HepG2 (cell line): ENCODE results near the gene PLPPR3. TPM values are rescaled to one million over a fixed set of nuclear protein-coding genes. Genes with fewer than 3 reads are reported as not detected.

Experiments
- ATAC-seq: fragments of 200-7000 bp; cut with Tn5 transposase; 3 replicates; pipeline ENCODE4 v1.9.1; 2020; ENCODE audit warnings: mild to moderate bottlenecking, moderate library complexity
- BruUV-seq: library from RNA; stranded (reverse); fragments of 400-500 nt; replicated peaks from 2 replicates; lab custom pipeline; 2021; lab: Mats Ljungman, UMichigan
- CTCF ChIA-PET: fragments of 300-600 bp; formaldehyde crosslinking; extraction: SDS; loops from one replicate; lab custom pipeline; 2021; ENCODE audit warnings: low total read pairs, inconsistent platforms, low intra/inter-chr PET ratio; lab: Yijun Ruan, JAX
- POLR2A ChIA-PET: fragments of 350-600 bp; sonication (Branson Sonifier 250); formaldehyde crosslinking; loops from one replicate; lab custom pipeline; 2020; ENCODE audit warnings: antibody characterized with exemption, inconsistent platforms; lab: Yijun Ruan, JAX
- DNase-seq: peaks from one replicate; pipeline ENCODE4 v3.0.0-alpha.2; 2015; ENCODE audit warnings: low spot score
- FAIRE-seq: peaks from 3 replicates; lab custom pipeline; 2011; peaks lifted over from hg19 to GRCh38; lab: Jason Lieb, UNC
- H2AFZ ChIP-seq: one replicate; pipeline ENCODE4 v1.6.1; 2011; ENCODE audit warnings: low read length, inconsistent platforms
- H3K27ac ChIP-seq: fragments of 300-600 bp; 3 replicates; pipeline ENCODE4 v1.8.0; 2011; ENCODE audit warnings: mixed run types, mild to moderate bottlenecking, mixed read lengths, low read length, inconsistent platforms; ENCODE audit not compliant: insufficient read depth; ENCODE audit errors: extremely low read length
- H3K27me3 ChIP-seq, 2 experiments: fragments of 200-600 bp in 1 of 2; 2 replicates in 1 of 2; 3 replicates in 1 of 2; pipeline versions ENCODE4 v1.6.0 to v1.8.0; 2011; ENCODE audit warnings: low read length in 2 of 2, mild to moderate bottlenecking in 2 of 2, moderate library complexity in 2 of 2, inconsistent platforms in 1 of 2; ENCODE audit not compliant: insufficient read depth in 2 of 2, control insufficient read depth in 1 of 2
- H3K36me3 ChIP-seq, 2 experiments: fragments of 200-600 bp in 1 of 2; replicated peaks in 1 of 2; 2 replicates in 1 of 2; 3 replicates in 1 of 2; pipeline versions ENCODE4 v1.5.1 to v1.8.0; 2011; ENCODE audit warnings: low read length in 2 of 2, inconsistent platforms in 1 of 2; ENCODE audit not compliant: insufficient read depth in 2 of 2, control insufficient read depth in 1 of 2
- H3K4me1 ChIP-seq: 2 replicates; pipeline ENCODE4 v1.5.1; 2012; ENCODE audit warnings: low read length, inconsistent platforms; ENCODE audit not compliant: insufficient read depth
- H3K4me2 ChIP-seq: 2 replicates; pipeline ENCODE4 v1.6.0; 2011; ENCODE audit warnings: low read depth, low read length, inconsistent platforms
- H3K4me3 ChIP-seq, 3 experiments: fragments of 200-600 bp in 1 of 3; sonication (generic), shearing (Covaris generic) in 1 of 3; replicated peaks in 1 of 3; 2 replicates each; pipeline ENCODE4 v1.5.1; 2011 to 2016; ENCODE audit warnings: low read length in 3 of 3, inconsistent platforms in 2 of 3, low read depth in 2 of 3, mild to moderate bottlenecking in 2 of 3, control low read depth in 1 of 3, mixed read lengths in 1 of 3; ENCODE audit not compliant: insufficient read depth in 1 of 3
- H3K79me2 ChIP-seq: one replicate; pipeline ENCODE4 v1.6.1; 2011; ENCODE audit warnings: low read length, inconsistent platforms; ENCODE audit not compliant: insufficient read depth
- H3K9ac ChIP-seq: 2 replicates; pipeline ENCODE4 v1.6.0; 2011; ENCODE audit warnings: mild to moderate bottlenecking, low read depth, low read length, inconsistent platforms; ENCODE audit not compliant: insufficient read depth
- H3K9me3 ChIP-seq: 2 replicates; pipeline ENCODE4 v1.5.1; 2012; ENCODE audit warnings: mild to moderate bottlenecking, low read length
- H4K20me1 ChIP-seq: 2 replicates; pipeline ENCODE4 v1.6.0; 2011; ENCODE audit warnings: inconsistent platforms, mild to moderate bottlenecking, low read length, moderate library complexity; ENCODE audit not compliant: insufficient read depth
- KMT2A ChIP-seq: sonication (generic); formaldehyde crosslinking; IDR thresholded peaks from 2 replicates; pipeline ENCODE4 v1.4.0; 2020; ENCODE audit warnings: missing genetic modification reagents
- MTF2 ChIP-seq: sonication (generic); formaldehyde crosslinking; IDR thresholded peaks from 2 replicates; pipeline ENCODE4 v1.5.0; 2020; ENCODE audit warnings: missing genetic modification reagents, borderline replicate concordance
- SOX5 ChIP-seq: IDR thresholded peaks from 2 replicates; pipeline ENCODE4 v1.6.1; 2016; ENCODE audit warnings: borderline replicate concordance
- ZFX ChIP-seq: sonication (generic); formaldehyde crosslinking; IDR thresholded peaks from 2 replicates; pipeline ENCODE4 v1.4.0; 2020; ENCODE audit warnings: mild to moderate bottlenecking, low read depth, missing genetic modification reagents, moderate library complexity
- ZNF205 ChIP-seq: IDR thresholded peaks from 2 replicates; pipeline ENCODE4 v1.6.1; 2018; ENCODE audit warnings: missing biosample characterization, missing genetic modification reagents
- ZNF569 ChIP-seq: sonication (generic); formaldehyde crosslinking; IDR thresholded peaks from 2 replicates; pipeline ENCODE4 v1.5.0; 2020; ENCODE audit warnings: mild to moderate bottlenecking, missing genetic modification reagents, moderate library complexity, borderline replicate concordance
- ZSCAN20 ChIP-seq: sonication (generic); formaldehyde crosslinking; IDR thresholded peaks from 2 replicates; pipeline ENCODE4 v1.4.0; 2020; ENCODE audit warnings: missing genetic modification reagents, mild to moderate bottlenecking, borderline replicate concordance
- WGBS: methylation state at CpG from one replicate; pipeline ENCODE4 v1.1.6; 2017; ENCODE audit warnings: low lambda C conversion rate; 5-methylcytosine and 5-hydroxymethylcytosine counted together
- in situ Hi-C: cut with HindIII; loops from 2 replicates; pipeline ENCODE4 v1.10.0; 2017; ENCODE audit warnings: low pct_unique_long_range_greater_than_20kb; ENCODE audit not compliant: extremely low pct_ligation_motif_present
- intact Hi-C: fragments of 100-400 bp; cut with micrococcal nuclease; formaldehyde crosslinking; loops from one replicate; pipeline ENCODE4 v1.10.0; 2022; ENCODE audit not compliant: unreplicated experiment
- polyA plus RNA-seq, 8 experiments: library from polyadenylated mRNA; depleted of rRNA in 3 of 8; stranded (reverse) in 7 of 8; unstranded in 1 of 8; fragments of >200 nt; fragmentation: Illumina TruSeq in 4 of 8; extraction: Trizol in 4 of 8; gene quantifications; 2 replicates each; pipeline versions ENCODE4 v1.2.1 to v1.2.3, GENCODE V29; 2011 to 2016; ENCODE audit warnings: low read depth in 4 of 8, missing spikeins in 1 of 8, mixed read lengths in 1 of 8; ENCODE audit not compliant: insufficient read depth in 1 of 8
- total RNA-seq, 5 experiments: library from RNA; depleted of rRNA; stranded (reverse); fragments of >200 nt; fragmentation: Illumina TruSeq; extraction: Trizol; gene quantifications; 2 replicates each; pipeline ENCODE4 v1.2.3, GENCODE V29; 2016; ENCODE audit warnings: low read depth in 1 of 5
- TF ChIP-seq, protein P1 (sequence below): sonication (generic); formaldehyde crosslinking; IDR thresholded peaks from 2 replicates; pipeline ENCODE4 v1.4.0; 2020; ENCODE audit warnings: missing genetic modification reagents
- TF ChIP-seq, protein P2 (sequence below): sonication (generic); formaldehyde crosslinking; IDR thresholded peaks from 2 replicates; pipeline ENCODE4 v1.8.0; 2022; ENCODE audit warnings: missing genetic modification reagents, mild to moderate bottlenecking, inconsistent platforms, borderline replicate concordance
- TF ChIP-seq, protein P3 (sequence below): sonication (generic); formaldehyde crosslinking; IDR thresholded peaks from 2 replicates; pipeline ENCODE4 v1.5.0; 2020; ENCODE audit warnings: missing genetic modification reagents, mild to moderate bottlenecking, borderline replicate concordance
- TF ChIP-seq, protein P4 (sequence below): sonication (generic); formaldehyde crosslinking; IDR thresholded peaks from 2 replicates; pipeline ENCODE4 v1.4.0; 2020; ENCODE audit warnings: missing genetic modification reagents, borderline replicate concordance
- TF ChIP-seq, protein P5 (sequence below): sonication (generic); formaldehyde crosslinking; IDR thresholded peaks from 2 replicates; pipeline ENCODE4 v1.4.0; 2020; ENCODE audit warnings: low read depth, mild to moderate bottlenecking, missing genetic modification reagents

The PLPPR3 gene
- total and polyA plus RNA-seq, 2 of the 13 experiments (the other 11 are each of a cell fraction or from before 2014, with no cell fraction given), result 0.07 to 0.16 TPM

DNA sequence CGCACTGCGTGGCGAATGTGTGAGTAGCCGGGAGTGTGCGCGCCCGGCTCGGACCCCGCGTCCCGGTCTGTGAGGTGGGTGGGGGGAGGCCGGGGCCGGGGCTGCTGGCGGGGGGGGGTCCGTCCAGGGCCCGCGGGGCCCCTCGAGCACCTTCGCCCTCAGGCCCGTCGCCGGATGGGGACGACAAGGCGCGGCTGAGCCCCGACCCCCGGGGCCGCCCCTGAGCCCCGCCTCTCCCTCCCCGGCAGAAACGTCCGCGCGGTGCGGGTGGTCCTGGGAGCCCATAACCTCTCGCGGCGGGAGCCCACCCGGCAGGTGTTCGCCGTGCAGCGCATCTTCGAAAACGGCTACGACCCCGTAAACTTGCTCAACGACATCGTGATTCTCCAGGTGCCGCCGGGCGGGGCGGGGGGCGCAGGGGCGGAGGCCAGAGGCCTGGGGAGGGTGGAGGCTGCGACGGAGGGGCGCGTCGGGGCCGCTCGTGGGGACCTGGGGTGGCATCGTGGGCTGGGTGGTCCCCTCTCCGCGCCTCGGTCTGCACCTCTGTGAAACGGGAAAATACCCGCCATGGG lies 31.3 kb upstream of the PLPPR3 start:
- Histone ChIP-seq H3K27ac (no peak overlapping the region), H3K4me1 (peaks cover 11% of the 10 kb centered on the region; the same call in 1 of the 2 replicates), H3K9ac (no peak overlapping the region), H2AFZ (no peak overlapping the region), H3K27me3 (peaks cover 2 to 23% of the 10 kb centered on the region in 2 experiments; a peak in 4 of 5 replicates), H3K4me3 (no peak overlapping the region), H4K20me1 (no peaks in the 10 kb centered on the region), H3K9me3 (no peaks in the 10 kb centered on the region), H3K4me2 (no peak overlapping the region), H3K36me3 (no peaks in the 10 kb centered on the region), H3K79me2 (no peaks in the 10 kb centered on the region)
- ATAC-seq, result no peak
- TF ChIP-seq MTF2 (CRISPR knock-in tag), result no peak
- no peak for TF ChIP-seq ZNF569 (CRISPR knock-in tag)
- TF ChIP-seq SOX5 (CRISPR knock-in tag), result no peak
- no peak for TF ChIP-seq ZFX
- TF ChIP-seq, protein P1, sequence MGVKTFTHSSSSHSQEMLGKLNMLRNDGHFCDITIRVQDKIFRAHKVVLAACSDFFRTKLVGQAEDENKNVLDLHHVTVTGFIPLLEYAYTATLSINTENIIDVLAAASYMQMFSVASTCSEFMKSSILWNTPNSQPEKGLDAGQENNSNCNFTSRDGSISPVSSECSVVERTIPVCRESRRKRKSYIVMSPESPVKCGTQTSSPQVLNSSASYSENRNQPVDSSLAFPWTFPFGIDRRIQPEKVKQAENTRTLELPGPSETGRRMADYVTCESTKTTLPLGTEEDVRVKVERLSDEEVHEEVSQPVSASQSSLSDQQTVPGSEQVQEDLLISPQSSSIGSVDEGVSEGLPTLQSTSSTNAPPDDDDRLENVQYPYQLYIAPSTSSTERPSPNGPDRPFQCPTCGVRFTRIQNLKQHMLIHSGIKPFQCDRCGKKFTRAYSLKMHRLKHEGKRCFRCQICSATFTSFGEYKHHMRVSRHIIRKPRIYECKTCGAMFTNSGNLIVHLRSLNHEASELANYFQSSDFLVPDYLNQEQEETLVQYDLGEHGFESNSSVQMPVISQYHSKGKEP (CRISPR knock-in tag), result no peak
- TF ChIP-seq, protein P2, sequence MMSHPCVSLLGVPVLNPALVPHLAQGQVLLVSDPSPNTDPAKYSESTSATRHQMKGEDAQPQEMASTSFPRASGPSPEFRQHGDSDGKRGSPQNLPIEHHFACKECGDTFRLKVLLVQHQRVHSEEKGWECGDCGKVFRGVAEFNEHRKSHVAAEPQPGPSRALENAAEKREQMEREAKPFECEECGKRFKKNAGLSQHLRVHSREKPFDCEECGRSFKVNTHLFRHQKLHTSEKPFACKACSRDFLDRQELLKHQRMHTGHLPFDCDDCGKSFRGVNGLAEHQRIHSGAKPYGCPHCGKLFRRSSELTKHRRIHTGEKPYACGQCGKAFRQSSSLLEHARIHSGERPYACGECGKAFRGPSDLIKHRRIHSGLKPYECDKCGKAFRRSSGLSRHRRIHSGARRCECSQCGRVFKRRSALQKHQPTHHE (CRISPR knock-in tag), result no peak
- TF ChIP-seq ZNF205 (CRISPR knock-in tag), result no peak
- TF ChIP-seq, protein P3, sequence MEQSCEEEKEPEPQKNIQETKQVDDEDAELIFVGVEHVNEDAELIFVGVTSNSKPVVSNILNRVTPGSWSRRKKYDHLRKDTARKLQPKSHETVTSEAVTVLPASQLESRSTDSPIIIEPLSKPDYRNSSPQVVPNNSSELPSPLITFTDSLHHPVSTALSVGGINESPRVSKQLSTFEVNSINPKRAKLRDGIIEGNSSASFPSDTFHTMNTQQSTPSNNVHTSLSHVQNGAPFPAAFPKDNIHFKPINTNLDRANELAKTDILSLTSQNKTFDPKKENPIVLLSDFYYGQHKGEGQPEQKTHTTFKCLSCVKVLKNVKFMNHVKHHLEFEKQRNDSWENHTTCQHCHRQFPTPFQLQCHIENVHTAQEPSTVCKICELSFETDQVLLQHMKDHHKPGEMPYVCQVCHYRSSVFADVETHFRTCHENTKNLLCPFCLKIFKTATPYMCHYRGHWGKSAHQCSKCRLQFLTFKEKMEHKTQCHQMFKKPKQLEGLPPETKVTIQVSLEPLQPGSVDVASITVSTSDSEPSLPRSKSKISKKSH (CRISPR knock-in tag), result no peak
- TF ChIP-seq, protein P4, sequence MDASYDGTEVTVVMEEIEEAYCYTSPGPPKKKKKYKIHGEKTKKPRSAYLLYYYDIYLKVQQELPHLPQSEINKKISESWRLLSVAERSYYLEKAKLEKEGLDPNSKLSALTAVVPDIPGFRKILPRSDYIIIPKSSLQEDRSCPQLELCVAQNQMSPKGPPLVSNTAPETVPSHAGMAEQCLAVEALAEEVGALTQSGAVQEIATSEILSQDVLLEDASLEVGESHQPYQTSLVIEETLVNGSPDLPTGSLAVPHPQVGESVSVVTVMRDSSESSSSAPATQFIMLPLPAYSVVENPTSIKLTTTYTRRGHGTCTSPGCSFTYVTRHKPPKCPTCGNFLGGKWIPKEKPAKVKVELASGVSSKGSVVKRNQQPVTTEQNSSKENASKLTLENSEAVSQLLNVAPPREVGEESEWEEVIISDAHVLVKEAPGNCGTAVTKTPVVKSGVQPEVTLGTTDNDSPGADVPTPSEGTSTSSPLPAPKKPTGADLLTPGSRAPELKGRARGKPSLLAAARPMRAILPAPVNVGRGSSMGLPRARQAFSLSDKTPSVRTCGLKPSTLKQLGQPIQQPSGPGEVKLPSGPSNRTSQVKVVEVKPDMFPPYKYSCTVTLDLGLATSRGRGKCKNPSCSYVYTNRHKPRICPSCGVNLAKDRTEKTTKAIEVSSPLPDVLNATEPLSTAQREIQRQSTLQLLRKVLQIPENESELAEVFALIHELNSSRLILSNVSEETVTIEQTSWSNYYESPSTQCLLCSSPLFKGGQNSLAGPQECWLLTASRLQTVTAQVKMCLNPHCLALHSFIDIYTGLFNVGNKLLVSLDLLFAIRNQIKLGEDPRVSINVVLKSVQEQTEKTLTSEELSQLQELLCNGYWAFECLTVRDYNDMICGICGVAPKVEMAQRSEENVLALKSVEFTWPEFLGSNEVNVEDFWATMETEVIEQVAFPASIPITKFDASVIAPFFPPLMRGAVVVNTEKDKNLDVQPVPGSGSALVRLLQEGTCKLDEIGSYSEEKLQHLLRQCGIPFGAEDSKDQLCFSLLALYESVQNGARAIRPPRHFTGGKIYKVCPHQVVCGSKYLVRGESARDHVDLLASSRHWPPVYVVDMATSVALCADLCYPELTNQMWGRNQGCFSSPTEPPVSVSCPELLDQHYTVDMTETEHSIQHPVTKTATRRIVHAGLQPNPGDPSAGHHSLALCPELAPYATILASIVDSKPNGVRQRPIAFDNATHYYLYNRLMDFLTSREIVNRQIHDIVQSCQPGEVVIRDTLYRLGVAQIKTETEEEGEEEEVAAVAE (CRISPR knock-in tag), result no peak
- no peak for TF ChIP-seq KMT2A
- TF ChIP-seq ZSCAN20, result no peak
- TF ChIP-seq, protein P5, sequence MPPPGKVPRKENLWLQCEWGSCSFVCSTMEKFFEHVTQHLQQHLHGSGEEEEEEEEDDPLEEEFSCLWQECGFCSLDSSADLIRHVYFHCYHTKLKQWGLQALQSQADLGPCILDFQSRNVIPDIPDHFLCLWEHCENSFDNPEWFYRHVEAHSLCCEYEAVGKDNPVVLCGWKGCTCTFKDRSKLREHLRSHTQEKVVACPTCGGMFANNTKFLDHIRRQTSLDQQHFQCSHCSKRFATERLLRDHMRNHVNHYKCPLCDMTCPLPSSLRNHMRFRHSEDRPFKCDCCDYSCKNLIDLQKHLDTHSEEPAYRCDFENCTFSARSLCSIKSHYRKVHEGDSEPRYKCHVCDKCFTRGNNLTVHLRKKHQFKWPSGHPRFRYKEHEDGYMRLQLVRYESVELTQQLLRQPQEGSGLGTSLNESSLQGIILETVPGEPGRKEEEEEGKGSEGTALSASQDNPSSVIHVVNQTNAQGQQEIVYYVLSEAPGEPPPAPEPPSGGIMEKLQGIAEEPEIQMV (CRISPR knock-in tag), result no peak
- FAIRE-seq, result no peak
- POLR2A ChIA-PET, result no interaction called here
- in situ Hi-C loops, result loop anchor here (10.0 kb wide), 1 partner anchor 88 kb away; no protein-coding TSS in a partner anchor
- CTCF ChIA-PET, result no interaction called here
- DNase-seq, result no peak
- no TSS peak for BruUV-seq
- intact Hi-C loops, result no loop called here
- WGBS, result 70% methylated on average over 31 of the region's 67 CpGs
